ENCODE data around the gene TRPM7. TPM values are rescaled to one million over a fixed set of nuclear protein-coding genes. Genes with fewer than 3 reads are reported as not detected.
"Not testable (repeated sequence)": the region's sequence is repeated elsewhere in the genome, so short reads cannot be mapped to it uniquely, and the experiment has no call there.

TRPM7 gene
- total RNA-seq, 1 donor from 2014 or later = 23.4 TPM

GRCh38 chr15:50670115-50670514 is 16.5 kb downstream of the TRPM7 start:
- no peak for DNase-seq (ENCODE audit: low read depth, low spot score)

GRCh38 chr15:50669611-50670010 is 17.0 kb downstream of the TRPM7 start:
- DNase-seq (ENCODE audit: low read depth, low spot score) = no peak

DNA sequence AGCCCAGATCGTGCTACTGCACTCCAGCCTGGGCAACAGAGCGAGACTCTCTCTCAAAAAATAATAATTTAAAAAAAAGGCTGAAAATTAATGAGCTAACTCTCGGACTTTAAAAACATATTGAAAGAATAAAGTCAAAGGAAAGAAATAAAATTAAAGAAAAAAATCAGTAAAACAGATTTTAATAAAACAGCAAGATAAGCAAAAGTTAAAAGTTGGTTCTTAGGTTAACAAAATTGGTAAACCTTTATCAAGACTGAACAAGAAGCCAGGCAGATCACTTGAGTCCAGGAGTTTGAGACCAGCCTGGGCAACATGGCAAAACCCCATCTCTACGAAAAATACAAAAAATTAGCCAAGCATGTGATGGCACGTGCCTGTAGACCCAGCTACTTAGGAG is 20.7 kb downstream of the TRPM7 start:
- DNase-seq (ENCODE audit: low read depth, low spot score) = no peak

DNA sequence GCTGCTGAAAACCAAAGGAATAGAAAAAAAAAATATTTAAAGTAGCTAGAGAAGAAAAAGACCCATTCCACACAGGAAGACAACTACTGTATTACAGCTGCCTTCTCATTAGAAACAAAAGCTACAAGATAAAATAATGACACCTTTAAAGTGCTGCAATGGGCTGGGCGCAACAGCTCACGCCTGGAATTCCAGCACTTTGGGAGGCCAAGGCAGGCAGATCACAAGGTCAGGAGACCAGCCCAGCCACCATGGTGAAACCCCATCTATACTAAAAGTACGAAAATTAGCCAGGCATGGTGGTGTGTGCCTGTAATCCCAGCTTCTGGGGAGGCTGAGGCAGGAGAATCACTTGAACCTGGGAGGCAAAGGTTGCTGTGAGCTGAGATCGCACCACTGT is 31.0 kb downstream of the TRPM7 start:
- no peak for DNase-seq (ENCODE audit: low read depth, low spot score)

- DNase-seq (ENCODE audit: low read depth, low spot score) = no peak
Observed at GRCh38 chr15:50653156-50653743, 33.3 kb downstream of the TRPM7 start.

- DNase-seq (ENCODE audit: low read depth, low spot score) = no peak
Observed at GRCh38 chr15:50652671-50653070, 33.9 kb downstream of the TRPM7 start.

DNA sequence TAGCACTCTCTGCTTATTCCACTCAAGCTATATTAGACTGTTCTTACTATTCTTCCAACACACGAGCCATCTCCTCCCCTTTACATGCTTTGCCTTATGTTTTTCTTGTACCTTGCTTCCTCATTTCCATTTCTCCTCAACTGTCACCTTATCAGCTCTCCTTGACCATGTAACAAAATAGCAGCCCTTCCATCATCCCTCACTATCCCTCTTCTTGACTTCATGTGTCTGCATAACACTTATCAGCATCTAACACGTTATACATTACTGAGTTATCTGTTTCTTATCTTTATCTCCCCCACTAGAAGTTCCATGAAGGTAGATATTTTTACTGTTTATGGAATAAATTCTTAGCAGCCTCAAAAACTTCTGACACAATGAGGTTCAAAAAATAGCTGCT is 45.3 kb downstream of the TRPM7 start:
- DNase-seq (ENCODE audit: low read depth, low spot score) = no peak

- DNase-seq (ENCODE audit: low read depth, low spot score) = no peak
Observed at GRCh38 chr15:50636146-50636545, 50.5 kb downstream of the TRPM7 start.

GRCh38 chr15:50633653-50634052 is 52.9 kb downstream of the TRPM7 start:
- peak; percentile 5 for DNase-seq (ENCODE audit: low read depth, low spot score)

GRCh38 chr15:50628421-50628820 is 58.2 kb downstream of the TRPM7 start:
- DNase-seq (ENCODE audit: low read depth, low spot score) = no peak

DNA sequence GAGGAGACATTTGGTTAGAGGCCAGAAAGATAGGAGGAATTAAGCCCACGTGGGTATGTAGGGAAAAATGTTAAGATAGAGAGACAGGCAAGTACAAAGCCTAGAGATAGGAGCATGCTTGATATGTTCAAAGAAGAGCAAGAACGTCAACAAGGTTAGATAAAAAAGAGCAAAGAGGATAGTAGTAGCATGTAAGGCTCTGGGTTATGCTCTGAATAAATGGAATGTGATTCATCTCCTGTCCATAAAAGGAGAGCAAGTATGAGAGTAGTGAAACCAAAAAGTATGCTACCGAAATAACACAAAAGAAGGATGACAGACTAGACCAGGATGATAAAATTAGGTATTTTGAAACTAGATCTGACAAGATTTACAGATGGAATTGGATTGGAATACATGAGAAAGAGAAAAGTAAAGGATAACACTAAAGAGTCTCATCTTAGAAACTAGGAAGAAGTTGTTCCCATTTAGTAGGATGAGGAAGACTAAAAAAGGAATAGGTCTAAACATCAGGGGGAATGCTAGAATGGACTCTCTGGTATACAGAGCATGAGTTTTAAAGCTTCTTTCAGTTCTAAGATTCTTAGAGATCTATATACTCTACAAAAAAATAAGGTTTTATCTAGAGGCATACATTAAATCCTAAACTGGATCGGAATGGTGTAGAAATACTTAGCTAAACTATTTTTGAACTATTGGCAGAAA is 59.1 kb downstream of the TRPM7 start:
- no peak for DNase-seq (ENCODE audit: low read depth, low spot score)

GRCh38 chr15:50624616-50625168 is 61.9 kb downstream of the TRPM7 start:
- DNase-seq (ENCODE audit: low read depth, low spot score) = no peak

DNA sequence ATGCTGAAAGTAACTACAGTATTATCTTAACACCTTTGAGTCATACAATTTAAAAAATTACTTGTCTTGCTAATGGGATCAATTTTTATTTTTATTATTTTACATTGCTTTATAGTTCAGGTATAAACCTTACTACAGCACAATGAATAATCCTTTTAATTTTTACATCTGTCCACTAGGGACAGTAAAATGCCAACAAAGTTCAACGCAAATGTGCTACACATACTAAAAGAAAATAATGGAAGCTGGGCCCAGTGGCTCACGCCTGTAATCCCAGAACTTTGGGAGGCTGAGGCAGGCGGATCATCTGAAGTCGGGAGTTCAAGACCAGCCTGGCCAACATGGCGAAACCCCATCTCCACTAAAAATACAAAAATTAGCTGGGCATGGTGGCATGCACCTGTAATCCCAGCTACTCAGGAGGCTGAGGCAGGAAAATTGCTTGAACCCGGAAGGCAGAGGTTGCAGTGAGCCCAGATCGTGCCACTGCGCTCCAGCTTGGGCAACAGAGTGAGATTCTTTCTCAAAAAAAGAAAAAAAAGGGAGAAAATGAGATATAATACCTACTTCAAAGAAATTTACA is 64.1 kb downstream of the TRPM7 start:
- not testable (repeated sequence) for DNase-seq (ENCODE audit: low read depth, low spot score)

- not testable (repeated sequence) for DNase-seq (ENCODE audit: low read depth, low spot score)
Observed at GRCh38 chr15:50616960-50617359, 69.6 kb downstream of the TRPM7 start.

DNA sequence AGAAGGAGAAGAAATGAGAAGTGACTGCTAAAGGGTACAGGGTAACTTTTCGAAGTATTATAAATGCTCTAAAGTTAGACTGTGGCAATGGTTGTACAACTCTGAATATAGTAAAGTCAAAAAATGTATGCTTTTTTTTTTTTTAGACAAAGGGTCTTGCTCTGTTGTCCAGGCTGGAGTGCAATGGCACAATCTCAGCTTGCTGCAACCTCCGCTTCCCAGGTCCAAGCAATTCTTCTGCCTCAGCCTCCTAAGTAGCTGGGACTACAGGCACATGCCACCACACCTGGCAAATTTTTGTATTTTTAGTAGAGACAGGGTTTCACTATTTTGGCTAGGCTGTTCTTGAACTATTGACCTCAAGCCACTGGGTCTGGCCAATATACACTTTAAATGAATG is 70.0 kb downstream of the TRPM7 start:
- not testable (repeated sequence) for DNase-seq (ENCODE audit: low read depth, low spot score)

DNA sequence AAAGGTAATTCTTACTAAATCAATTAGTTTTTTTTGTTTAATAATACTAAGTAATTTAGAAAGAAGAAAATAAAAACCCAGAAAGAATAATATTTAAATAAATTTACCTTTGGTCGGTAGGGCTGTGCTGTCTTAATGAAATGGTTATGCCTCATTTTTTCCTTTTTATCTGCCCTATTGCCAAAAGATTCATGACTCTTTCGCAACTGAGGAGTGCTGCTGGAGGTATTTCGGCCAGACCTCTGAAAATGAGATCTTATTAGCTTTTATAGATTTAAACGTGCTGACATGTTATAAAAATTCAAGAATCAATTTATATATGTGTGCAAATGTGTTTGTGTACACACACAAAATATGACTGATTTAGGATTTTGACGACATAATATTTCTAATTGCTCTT is 73.0 kb downstream of the TRPM7 start:
- DNase-seq (ENCODE audit: low read depth, low spot score) = no peak

DNA sequence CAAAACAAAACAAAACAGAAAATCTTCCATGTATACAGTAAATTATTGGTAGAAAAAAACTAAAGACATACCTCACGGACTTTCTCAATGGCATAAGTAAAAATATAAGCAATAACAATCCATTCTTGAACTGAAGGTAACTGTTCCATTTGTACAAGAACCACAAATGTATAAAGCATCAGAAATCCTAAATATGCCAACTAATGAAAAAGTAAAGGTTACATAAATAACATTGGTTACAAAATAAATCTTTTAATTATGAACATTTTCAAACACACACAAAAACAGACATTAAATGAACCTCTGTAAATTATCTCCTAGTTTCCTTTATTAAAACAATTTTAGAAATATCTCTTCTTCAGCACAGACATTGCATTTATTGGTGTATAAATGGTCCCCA is 79.5 kb downstream of the TRPM7 start:
- no peak for DNase-seq (ENCODE audit: low read depth, low spot score)

GRCh38 chr15:50605462-50605861 is 81.1 kb downstream of the TRPM7 start:
- DNase-seq (ENCODE audit: low read depth, low spot score) = no peak

- not testable (repeated sequence) for DNase-seq (ENCODE audit: low read depth, low spot score)
Observed at GRCh38 chr15:50602028-50602427, 84.6 kb downstream of the TRPM7 start.

DNA sequence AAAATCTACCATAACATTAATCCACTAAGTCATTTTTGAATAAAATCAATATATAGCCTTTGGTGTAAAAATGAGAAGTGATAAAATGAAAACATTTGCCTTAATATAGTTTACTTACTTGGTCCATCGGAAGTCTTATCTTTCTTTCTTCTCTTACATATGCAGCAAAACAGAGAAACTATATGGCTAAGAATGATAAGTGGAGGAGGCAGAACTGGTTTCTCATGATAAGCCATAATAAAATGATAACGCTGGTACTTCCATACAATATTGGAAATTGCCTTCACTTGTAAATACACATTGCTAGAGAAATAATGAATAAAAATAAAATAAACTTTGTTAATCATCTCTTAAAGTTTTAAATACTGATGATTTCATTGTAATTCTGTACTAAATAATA is 92.3 kb downstream of the TRPM7 start:
- no peak for DNase-seq (ENCODE audit: low read depth, low spot score)

DNA sequence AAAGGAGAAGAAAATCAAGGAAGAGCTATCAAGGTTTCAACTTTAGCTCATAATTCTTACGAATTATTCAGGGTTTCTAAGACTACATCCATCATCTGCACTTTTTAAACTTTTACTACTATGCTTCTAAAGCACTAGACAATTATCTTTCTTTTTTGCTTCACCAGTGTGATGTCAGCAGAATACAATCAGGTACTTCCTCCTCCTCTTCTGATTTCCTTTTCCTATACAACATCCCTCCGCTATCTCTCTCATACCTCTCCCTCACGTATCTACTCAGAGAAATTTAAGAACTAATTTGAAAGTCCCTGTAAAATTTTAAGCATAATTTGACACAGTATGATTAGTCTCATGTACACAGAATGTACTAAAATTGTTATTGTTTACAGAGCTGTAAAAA is 92.8 kb downstream of the TRPM7 start:
- no peak for DNase-seq (ENCODE audit: low read depth, low spot score)

- no peak for DNase-seq (ENCODE audit: low read depth, low spot score)
Observed at GRCh38 chr15:50590288-50590687, 96.3 kb downstream of the TRPM7 start.

DNA sequence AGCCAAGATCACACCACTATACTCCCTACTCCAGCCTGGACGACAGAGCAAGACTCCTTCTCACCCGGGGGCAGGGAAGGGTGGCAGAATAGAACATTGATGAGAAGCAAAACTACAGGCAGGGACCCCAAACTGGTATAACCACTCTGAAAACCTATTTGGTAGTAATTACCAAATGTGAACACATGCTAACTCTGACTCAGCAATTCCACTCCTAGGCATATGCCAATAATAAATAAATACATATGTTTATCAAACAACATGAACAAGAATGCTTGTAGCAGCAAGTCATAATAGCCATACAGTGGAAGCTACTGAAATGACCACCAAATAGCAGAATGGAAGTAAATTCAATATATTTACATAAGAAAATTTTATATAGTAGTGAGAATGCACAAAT is 109.1 kb downstream of the TRPM7 start:
- DNase-seq (ENCODE audit: low read depth, low spot score) = no peak
